HG02623 (cell line): ENCODE data around the gene BMPR1B.
"Not testable (repeated sequence)": the region's sequence is repeated elsewhere in the genome, so short reads cannot be mapped to it uniquely, and the experiment has no call there.

Experiments used
- ATAC-seq: cut with Tn5 transposase; IDR thresholded peaks from one replicate; pipeline ENCODE4 v1.9.1; 2021; ENCODE audit warnings: moderate library complexity; ENCODE audit not compliant: unreplicated experiment

The BMPR1B gene

DNA sequence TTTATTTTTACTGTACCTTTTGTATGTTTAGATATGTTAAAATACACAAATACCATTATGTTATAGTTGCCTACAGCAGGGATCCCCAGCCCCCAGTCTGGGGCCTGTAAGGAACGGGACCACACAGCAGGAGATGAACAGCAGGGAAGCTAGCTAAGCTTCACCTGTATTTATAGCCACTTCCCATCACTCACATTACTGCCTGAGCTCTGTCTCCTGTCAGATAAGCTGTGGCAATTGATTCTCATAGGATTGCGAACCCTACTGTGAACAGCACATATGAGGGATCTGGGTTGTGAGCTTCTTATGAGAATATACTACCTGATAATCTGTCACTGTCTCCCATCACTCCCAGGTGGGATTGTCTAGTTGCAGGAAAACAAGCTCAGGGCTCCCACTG lies 73.9 kb downstream of the BMPR1B start:
- ATAC-seq, result no peak

DNA sequence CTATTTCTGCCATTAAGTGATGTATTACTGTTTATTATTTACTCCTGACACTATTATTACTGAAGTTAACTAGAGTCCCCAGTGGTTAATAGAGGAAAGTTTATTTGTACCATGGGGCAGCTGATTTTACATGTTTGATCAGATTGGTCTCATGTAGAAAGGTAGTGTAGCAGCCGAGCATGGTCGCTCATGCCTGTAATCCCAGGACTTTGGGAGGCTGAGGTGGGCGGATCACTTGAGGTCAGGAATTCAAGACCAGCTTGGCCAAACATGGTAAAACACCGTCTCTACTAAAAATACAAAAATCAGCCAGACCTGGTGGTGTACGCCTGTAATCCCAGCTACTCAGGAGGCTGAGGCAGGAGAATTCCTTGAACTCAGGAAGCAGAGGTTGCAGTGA lies 74.6 kb downstream of the BMPR1B start:
- ATAC-seq, result not testable (repeated sequence)

DNA sequence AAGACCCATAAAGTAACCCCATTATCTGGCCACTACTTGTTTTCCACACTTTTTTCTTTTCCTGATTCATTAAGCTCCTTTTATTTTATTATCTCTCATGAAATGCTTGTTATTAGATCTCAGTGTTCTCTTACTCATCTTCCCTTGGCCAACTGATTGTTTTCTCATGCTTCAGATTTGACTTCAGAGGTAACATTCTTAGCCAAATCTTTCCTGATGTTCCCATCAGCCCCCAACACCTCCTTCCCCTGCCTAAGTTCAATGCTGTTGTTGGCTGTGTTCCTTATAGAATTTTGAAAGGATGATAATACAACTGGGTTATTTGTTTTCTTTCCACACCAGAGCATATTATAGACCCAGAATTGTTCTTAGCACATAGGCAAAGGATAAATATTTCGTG lies 75.6 kb downstream of the BMPR1B start:
- ATAC-seq, result no peak

DNA sequence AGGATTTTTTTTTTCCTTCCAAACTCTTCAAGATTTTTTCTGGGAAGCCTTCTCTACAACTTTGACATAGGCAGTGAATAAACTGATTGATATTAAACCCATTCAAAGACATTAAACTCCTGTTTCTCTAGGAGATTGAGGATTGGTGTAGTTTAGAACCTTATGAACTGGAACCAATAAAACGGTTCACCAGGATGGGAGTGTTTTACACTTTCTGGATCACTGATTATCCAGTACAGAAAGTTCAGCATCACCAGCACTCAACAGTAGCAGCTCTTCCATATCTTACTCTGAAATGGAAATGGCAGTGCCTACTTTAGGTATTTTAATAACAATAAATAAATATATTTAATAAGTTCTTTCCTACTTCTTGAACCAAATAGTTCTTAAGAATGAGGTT lies 76.7 kb downstream of the BMPR1B start:
- ATAC-seq, result no peak

DNA sequence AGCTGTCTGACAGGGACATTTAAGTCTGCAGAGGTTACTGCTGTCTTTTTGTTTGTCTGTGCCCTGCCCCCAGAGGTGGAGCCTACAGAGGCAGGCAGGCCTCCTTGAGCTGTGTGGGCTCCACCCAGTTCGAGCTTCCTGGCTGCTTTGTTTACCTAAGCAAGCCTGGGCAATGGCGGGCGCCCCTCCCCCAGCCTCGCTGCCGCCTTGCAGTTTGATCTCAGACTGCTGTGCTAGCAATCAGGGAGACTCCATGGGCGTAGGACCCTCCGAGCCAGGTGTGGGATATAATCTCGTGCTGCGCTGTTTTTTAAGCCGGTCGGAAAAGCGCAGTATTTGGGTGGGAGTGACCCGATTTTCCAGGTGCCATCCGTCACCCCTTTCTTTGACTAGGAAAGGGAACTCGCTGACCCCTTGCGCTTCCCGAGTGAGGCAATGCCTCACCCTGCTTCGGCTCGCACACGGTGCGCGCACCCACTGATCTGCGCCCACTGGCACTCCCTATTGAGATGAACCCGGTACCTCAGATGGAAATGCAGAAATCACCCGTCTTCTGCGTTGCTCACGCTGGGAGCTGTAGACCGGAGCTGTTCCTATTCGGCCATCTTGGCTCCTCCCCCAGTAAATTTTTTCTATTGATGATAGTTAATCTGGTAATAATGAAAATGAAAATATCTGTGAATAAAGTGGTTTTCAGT lies 83.6 kb downstream of the BMPR1B start:
- ATAC-seq, result not testable (repeated sequence)

DNA sequence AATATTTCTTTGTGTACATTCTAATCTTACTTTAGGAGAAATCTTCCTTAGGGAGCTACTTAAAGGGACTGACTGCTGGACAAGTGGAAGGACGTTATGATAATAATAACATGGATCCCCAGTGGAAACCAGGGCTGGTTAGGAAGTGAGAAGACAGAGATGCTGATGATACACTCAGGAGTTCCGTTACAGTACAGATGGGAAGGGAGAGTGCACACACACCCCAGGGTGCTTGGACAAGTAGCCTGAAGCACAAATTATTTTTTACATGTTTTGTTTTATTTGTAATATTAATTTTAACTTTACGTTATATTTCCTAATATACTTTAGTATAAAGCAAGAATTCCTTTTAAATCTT lies 84.1 kb downstream of the BMPR1B start:
- no peak for ATAC-seq

DNA sequence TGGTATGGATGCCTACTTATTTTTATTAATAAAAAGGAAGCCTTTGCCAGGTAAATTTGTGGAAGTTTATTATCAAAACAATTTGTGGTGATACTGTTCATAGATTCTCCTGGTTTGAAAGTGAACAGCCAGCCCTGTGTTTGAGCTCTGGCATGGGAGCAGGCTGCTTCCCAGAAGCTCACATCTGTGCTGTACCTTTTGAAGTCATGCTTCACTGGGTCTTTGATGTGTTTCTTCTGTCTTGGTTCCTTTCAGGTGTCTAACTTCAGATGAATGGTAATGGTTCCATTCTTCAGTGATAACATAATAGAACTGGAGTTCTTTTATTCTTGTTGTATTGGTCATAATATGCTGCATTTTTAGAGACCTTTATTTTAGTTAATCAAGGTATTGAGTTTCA lies 85.5 kb downstream of the BMPR1B start:
- no peak for ATAC-seq

DNA sequence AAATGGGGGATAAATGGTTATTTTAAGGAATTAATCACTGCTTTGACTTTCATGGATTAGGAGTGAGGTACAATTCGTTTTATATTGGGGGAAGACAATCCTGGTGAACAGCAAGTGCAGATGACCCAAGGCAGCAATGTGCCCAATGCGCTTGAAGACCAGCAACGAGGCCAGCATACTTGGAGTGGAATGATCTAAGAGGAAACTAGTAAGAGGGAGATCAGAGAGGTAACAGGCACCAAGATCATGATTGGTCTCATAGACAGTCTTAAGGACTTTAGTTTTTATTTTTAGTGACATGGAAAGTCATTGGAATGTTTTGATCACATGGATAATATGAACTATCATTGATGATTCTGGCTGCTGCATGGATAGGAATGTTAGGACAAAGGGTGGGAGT lies 90.6 kb downstream of the BMPR1B start:
- ATAC-seq, result no peak

DNA sequence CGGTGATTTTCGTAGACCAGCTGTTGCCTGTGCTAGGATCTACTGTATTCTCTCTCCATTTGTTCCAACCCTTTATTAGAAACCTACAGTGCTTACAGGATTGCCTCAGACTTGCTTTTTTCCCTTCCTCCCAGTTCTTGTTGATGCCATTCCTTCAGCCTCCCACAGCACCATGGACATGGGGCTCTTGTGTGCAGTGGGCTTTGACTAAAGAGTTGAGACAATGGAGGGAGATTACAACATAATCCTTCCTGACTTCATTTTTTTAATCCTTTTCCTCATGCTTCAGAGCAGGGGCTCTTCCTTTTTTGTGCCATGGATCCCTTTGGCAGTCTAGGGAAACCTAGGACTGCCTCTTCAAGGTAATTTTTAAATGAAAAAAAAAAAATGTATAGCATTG lies 92.1 kb downstream of the BMPR1B start:
- no peak for ATAC-seq

DNA sequence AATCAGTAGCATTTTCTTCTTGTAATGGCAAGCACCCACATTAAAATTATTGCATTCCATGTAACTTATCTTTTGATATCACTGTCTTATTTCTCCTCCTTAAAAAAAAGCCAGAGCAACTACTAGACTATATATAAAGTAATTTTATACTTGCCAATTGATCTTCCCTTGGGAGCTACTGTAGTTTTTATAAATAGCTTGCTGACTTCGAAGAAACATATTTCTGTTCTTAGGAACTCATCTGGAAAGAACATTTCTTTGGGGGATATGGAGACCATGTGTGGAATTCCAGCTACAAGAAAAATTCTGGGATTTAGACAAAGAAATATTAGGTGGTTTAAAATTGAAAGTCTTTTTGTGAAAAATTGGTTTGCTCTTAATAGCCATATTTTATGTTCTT lies 94.9 kb downstream of the BMPR1B start:
- ATAC-seq, result no peak

DNA sequence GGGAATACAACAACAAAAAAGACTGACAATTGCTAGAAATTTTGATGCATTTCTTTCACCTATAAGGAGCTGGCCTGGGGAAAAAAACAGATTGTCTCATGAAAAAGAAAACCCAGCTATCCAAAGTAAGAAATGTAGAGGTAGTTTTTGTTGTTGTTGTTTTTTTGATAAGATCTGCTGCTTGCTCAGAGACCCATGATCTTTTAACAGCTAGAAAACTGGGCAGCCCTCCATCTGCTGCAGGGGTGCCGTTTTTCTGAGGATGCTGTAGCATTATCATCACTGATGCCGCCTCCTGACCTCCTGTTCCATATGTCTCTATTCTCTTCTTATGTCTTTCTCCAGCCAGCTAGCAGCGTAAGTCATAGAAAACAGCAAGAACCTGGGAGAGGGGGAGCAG lies 98.3 kb downstream of the BMPR1B start:
- no peak for ATAC-seq

DNA sequence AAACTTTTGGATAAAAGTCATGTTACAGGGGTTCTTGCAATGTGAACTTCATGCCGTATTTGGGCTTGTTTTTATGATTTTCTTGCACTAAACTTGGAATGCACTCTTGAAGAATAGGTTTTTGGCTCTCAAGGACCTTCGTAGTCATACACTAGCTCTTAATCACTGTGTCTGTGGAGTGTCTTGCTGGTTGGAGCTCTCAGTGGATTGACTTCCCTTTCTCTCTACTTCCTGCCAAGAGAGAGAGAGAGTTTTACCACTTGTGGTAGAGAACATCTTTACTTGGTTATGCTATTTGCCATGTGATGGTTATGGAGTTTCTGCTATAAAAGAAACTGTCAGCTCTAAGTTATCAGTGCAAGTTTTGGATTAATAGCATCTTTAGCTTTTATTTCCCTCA lies 112.4 kb downstream of the BMPR1B start:
- ATAC-seq, result no peak

DNA sequence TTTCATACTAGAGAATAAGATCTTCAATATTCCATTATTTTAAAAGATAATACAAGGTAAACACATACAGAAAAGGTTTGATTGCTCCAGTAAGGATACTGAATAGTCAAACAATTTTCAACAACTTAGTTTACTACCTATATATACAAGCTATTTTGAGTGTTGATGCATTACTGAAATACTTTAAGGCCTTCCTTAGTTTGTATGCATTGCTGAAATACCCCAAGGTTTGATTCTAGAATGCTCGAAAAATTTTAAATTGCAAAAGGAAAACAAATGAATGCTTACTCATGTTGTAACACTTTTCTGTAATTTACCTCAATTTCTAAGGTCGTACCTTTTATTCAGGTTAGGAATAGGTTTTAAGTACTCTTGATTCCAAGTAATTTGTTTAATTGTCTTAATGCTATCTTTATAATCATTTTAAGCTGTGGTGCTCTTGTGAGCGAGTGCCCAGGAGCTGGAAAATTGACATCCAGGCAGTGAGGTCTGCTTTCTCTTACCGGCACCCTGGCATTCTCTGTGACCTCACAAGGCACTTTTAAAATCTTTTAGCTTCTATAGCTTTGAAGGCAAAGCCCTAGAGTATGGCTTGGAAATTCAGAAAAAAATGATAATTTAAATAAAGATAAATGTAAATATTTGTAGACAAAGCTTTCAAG lies 114.0 kb downstream of the BMPR1B start:
- ATAC-seq, result no peak

DNA sequence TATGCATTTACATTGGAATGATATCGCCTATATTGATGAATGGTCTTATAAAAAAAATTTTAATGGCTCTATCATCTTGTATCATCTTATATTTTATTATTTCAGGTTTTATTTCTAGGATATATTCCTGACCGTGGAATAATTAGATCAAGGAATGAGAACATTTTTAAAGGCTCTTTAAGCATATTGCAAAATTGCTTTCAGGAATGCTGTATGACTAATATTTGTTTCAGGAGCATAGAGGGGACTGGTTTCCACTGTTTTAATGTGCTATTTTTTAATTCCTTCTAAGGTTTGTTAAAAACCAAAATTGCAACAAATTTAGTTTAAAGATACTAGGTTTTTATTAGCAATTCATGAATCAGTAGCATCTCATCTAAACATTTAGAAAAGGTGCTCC lies 120.2 kb downstream of the BMPR1B start:
- ATAC-seq, result no peak

DNA sequence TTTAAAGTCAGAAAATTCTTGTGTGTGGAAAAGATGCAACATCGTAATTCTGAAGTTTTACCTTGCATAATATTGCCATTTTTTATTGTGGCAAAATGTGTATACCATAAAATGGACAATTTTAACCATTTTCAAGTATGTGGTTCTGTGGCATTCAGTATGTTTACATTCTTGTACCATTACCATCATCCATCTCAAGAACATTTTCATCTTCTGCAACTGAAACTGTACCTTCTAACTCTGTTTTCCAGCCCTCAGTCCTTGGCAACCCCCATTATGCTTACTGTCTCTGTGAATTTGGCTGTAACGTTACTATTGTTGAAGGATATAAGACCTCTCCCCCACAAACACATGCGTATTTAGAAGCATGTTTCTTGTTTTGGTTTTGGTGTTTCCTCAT lies 123.2 kb downstream of the BMPR1B start:
- ATAC-seq, result no peak

DNA sequence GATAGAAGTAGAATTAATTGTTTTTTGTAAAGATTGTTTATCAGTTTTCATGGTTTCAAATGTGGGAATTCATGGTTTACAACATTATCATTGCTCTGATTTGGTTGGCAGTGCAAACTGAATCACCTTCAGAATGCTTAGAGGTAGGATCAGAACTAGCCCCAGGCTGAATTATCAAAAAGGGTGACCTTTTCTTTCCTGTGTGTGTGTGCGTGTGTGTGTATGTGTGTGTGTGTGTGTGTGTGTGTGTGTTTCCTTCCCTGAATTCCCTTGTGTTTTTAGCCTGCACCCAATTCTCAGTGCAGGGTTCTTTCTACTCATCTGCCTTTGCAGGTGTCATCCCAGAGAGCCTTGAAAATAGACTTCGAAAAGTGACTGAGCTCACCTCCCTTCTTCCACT lies 125.0 kb downstream of the BMPR1B start:
- no peak for ATAC-seq

DNA sequence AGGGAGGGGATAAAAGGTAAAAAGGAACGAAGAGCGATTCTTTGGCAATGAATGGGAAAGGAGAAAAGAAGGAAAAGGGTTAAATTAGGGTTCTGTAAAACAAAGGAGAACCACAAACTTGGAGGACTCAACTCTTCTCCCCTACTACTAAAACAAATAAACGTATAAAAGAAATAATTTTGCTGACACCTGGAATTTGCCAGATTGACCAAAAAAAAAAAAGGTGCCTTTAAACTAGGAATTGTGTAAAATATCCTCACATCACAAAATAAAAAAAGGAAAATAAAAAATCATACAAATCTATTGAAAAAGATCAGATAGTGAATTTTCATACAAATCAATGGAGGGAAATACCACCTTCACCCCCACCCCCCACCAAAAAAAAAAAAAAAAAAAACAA lies 129.3 kb downstream of the BMPR1B start:
- ATAC-seq, result no peak

DNA sequence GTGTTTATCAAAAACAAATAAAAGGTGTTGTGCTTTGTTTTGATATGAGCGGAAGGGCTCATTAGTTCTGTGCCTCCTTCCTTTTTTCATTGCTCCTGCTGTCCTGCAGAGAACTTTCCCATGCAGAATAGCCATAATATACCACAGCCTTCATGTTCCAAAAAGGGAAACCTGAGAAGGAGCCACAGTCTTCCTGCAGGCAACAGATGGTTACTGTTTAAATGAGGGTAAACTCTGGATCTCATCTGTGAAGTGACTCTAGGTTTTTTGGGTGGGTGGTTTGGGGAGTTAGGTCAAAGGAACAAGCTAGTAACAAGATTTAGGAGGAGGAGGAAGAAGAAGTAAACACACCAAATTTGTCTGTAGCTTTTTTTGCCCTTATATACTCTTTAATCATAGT lies 131.8 kb downstream of the BMPR1B start:
- no peak for ATAC-seq

DNA sequence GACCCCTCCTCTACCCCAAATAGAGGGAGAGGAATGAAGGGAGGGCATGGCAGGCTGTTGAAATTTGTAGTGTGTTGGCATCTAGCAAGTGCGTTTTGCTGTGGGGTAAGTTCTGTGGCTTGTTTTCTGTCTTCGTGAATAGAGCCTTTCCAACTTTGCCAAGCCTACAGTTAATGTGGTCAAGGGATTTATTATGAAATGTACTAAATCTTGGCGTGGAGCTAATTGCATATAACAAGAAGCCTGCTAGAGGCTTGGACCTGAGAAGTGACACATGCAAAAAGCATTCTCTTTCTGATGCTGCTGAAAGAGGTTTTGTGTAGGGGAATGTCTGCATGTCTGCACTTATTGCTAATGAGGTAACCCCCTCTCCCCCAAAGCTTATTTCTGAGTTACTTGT lies 132.2 kb downstream of the BMPR1B start:
- no peak for ATAC-seq

DNA sequence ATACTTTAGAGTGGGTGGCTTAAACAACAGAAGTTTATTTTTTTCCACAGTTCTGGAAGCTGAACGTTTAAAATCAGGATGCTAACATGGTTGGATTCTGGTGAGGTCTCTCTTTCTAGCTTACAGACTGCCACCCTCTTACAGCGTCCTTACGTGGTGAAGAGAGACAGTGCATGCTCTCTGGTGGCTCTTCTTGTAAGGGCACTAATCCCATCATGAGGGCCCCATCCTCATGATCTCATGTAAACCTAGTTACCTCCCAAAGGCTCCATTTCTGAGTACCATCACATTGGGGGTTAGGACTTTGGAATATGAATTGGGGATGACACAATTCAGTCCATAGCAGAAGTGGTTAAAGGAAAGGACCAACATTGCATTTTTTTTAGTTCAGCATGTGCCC lies 132.8 kb downstream of the BMPR1B start:
- no peak for ATAC-seq

DNA sequence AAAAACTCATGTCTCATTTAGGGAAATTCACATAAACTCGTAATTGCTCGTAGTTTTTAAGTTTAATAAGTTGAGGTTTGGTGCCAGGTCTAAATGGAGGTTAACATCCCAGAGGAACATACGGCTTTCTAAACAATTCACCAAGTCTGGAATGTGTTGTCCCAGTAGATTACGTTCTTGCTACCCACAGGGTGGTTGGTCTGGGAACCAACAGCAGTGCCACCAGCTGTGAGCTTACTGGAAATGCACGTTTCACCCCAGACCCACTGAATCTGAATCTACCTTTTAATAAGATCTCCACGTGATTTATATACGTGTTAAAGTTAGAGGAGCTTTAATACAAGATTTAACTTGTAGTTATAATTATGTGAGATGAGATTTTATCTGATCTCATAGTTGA lies 134.3 kb downstream of the BMPR1B start:
- no peak for ATAC-seq

DNA sequence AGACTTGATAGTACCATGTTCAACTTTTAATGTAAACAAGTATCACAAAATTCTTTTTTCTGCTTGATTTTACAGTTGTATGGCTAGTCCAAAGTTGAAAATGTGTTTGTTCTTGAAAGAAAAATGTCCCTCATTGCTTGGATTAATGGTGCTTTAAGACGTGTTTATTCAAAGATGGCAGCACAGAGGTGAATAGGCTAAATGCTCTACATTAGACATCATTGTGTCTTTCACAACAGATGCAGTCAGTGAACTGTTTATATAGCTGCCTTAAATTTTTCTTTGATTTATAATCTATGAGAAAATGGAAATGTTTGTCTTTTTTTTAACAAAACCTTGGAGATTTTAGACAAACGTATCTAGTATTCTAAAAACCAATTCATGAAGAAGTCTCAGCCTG lies 137.3 kb downstream of the BMPR1B start:
- ATAC-seq, result no peak

DNA sequence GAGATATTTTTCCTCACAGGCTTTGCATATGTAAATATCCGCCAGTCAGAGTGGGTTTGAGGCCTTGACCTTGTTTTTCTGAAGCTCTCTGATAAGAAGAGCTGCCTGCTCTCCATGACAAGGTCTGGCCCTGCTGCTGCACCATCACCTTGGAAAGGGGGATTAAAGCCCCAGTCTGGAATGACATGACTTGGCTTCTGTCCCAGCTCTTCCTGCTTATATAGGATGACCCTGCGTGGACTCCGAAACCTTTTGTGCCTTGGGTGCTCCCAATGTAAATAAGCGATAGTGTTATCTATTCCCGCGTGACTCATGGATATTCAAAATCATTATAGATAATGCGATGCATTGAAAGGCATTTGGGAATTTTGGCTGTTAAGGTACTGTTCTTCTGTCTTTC lies 139.3 kb downstream of the BMPR1B start:
- ATAC-seq, result no peak
